Activated T-helper 17 cell treated with anti-CD3 and anti-CD28 coated beads, Interleukin-2, amount 50 U/mL, for 72 hours (primary cell): ENCODE data around the gene TAX1BP1. TPM values are rescaled to one million over a fixed set of nuclear protein-coding genes. Genes with fewer than 3 reads are reported as not detected.
A peak's percentile ranks its signal among the peaks of the same experiment; 100 is the strongest.

Experiments
- ATAC-seq: fragments of 150-1000 bp; cut with Tn5 transposase; replicated peaks from 2 replicates; pipeline ENCODE4 v1.10.0; 2021; ENCODE audit warnings: mild to moderate bottlenecking, moderate library complexity
- H3K27ac Mint-ChIP-seq: one replicate; pipeline ENCODE4 v1.8.0; 2022; ENCODE audit warnings: mixed read lengths
- H3K27me3 Mint-ChIP-seq: one replicate; pipeline ENCODE4 v1.8.0; 2022; ENCODE audit warnings: mixed read lengths
- H3K36me3 Mint-ChIP-seq: one replicate; pipeline ENCODE4 v1.8.0; 2022; ENCODE audit warnings: low read depth, mild to moderate bottlenecking, mixed read lengths
- H3K4me1 Mint-ChIP-seq: one replicate; pipeline ENCODE4 v1.8.0; 2022; ENCODE audit warnings: mixed read lengths
- H3K4me3 Mint-ChIP-seq: one replicate; pipeline ENCODE4 v1.8.0; 2022; ENCODE audit warnings: mild to moderate bottlenecking, mixed read lengths
- H3K9me3 Mint-ChIP-seq: one replicate; pipeline ENCODE4 v1.8.0; 2022; ENCODE audit warnings: mixed read lengths
- total RNA-seq, 2 donors: library from RNA; stranded (reverse); gene quantifications; one replicate each; pipeline ENCODE4 v1.2.3, GENCODE V29; 2022

The TAX1BP1 gene
- 100 to 1,000 TPM; 100 to 151 TPM for total RNA-seq

GRCh38 chr7:27739909-27740448, at the start of gene TAX1BP1:
TAX1BP1 (plus strand) TSS chr7:27740162; CDS start chr7:27748525, 8,363 bp downstream.
- peak within 1 kb of the TSS; percentile 90 for H3K4me3 Mint-ChIP-seq
- H3K9me3 Mint-ChIP-seq: no peaks in the 10 kb centered on the region
- peak within 1 kb of the TSS; percentile 99 for H3K27ac Mint-ChIP-seq
- peaks cover 39% of the 10 kb centered on the region for H3K36me3 Mint-ChIP-seq
- peak; percentile 92 for ATAC-seq
- no peaks in the 10 kb centered on the region for H3K27me3 Mint-ChIP-seq
- H3K4me1 Mint-ChIP-seq: peaks cover 14% of the 10 kb centered on the region

- H3K36me3 Mint-ChIP-seq: no peaks in the 10 kb centered on the region
Observed at GRCh38 chr7:27690649-27691048, 49.3 kb upstream of the TAX1BP1 start.

GRCh38 chr7:27693794-27694193, 46.2 kb upstream of the TAX1BP1 start:
- Mint-ChIP-seq H3K4me3 (no peak overlapping the region), H3K4me1 (no peaks in the 10 kb centered on the region), H3K27me3 (peaks cover 17% of the 10 kb centered on the region), H3K9me3 (no peaks in the 10 kb centered on the region), H3K27ac (no peak overlapping the region), H3K36me3 (no peaks in the 10 kb centered on the region)
- ATAC-seq: no peak

More at GRCh38 chr7:27690649-27691048, 49.3 kb upstream of the TAX1BP1 start:
- no peaks in the 10 kb centered on the region for H3K9me3 Mint-ChIP-seq
- no peak overlapping the region for H3K27ac Mint-ChIP-seq
- no peaks in the 10 kb centered on the region for H3K4me1 Mint-ChIP-seq
- H3K4me3 Mint-ChIP-seq: no peak overlapping the region
- no peak for ATAC-seq
- H3K27me3 Mint-ChIP-seq: peaks cover 23% of the 10 kb centered on the region

GRCh38 chr7:27695096-27695495, 44.9 kb upstream of the TAX1BP1 start:
- ATAC-seq: no peak
- no peak overlapping the region for H3K4me3 Mint-ChIP-seq
- H3K27ac Mint-ChIP-seq: peak overlapping the region; percentile 16
- H3K4me1 Mint-ChIP-seq: no peaks in the 10 kb centered on the region
- peaks cover 13% of the 10 kb centered on the region for H3K27me3 Mint-ChIP-seq
- no peaks in the 10 kb centered on the region for H3K36me3 Mint-ChIP-seq
- no peaks in the 10 kb centered on the region for H3K9me3 Mint-ChIP-seq

GRCh38 chr7:27697861-27698430, 42.0 kb upstream of the TAX1BP1 start:
- no peaks in the 10 kb centered on the region for H3K4me1 Mint-ChIP-seq
- ATAC-seq: peak; percentile 95
- H3K27me3 Mint-ChIP-seq: peaks cover 18% of the 10 kb centered on the region
- peak overlapping the region; percentile 1 for H3K4me3 Mint-ChIP-seq
- H3K27ac Mint-ChIP-seq: peak overlapping the region; percentile 8
- H3K9me3 Mint-ChIP-seq: no peaks in the 10 kb centered on the region
- no peaks in the 10 kb centered on the region for H3K36me3 Mint-ChIP-seq

GRCh38 chr7:27699751-27700150, 40.2 kb upstream of the TAX1BP1 start:
- Mint-ChIP-seq H3K9me3 (no peaks in the 10 kb centered on the region), H3K27me3 (peaks cover 21% of the 10 kb centered on the region), H3K36me3 (no peaks in the 10 kb centered on the region), H3K27ac (no peak overlapping the region), H3K4me3 (no peak overlapping the region), H3K4me1 (no peaks in the 10 kb centered on the region)
- no peak for ATAC-seq

- H3K9me3 Mint-ChIP-seq: no peaks in the 10 kb centered on the region
- no peaks in the 10 kb centered on the region for H3K4me1 Mint-ChIP-seq
- ATAC-seq: no peak
- no peaks in the 10 kb centered on the region for H3K36me3 Mint-ChIP-seq
- H3K27me3 Mint-ChIP-seq: peaks cover 14% of the 10 kb centered on the region
- no peak overlapping the region for H3K27ac Mint-ChIP-seq
- no peak overlapping the region for H3K4me3 Mint-ChIP-seq
Observed at GRCh38 chr7:27700501-27700900, 39.5 kb upstream of the TAX1BP1 start.

- no peaks in the 10 kb centered on the region for H3K4me1 Mint-ChIP-seq
- H3K36me3 Mint-ChIP-seq: no peaks in the 10 kb centered on the region
- H3K4me3 Mint-ChIP-seq: no peak overlapping the region
- no peak for ATAC-seq
- H3K9me3 Mint-ChIP-seq: no peaks in the 10 kb centered on the region
- no peak overlapping the region for H3K27ac Mint-ChIP-seq
- peaks cover 14% of the 10 kb centered on the region for H3K27me3 Mint-ChIP-seq
Observed at GRCh38 chr7:27703181-27703580, 36.8 kb upstream of the TAX1BP1 start.

- Mint-ChIP-seq H3K9me3 (no peaks in the 10 kb centered on the region), H3K4me1 (no peaks in the 10 kb centered on the region), H3K36me3 (no peaks in the 10 kb centered on the region), H3K27me3 (peaks cover 14% of the 10 kb centered on the region), H3K4me3 (no peak overlapping the region), H3K27ac (no peak overlapping the region)
- ATAC-seq: no peak
Observed at GRCh38 chr7:27704422-27705199, 35.4 kb upstream of the TAX1BP1 start.

- no peak for ATAC-seq
- Mint-ChIP-seq H3K27me3 (peaks cover 14% of the 10 kb centered on the region), H3K9me3 (no peaks in the 10 kb centered on the region)
Observed at GRCh38 chr7:27705200-27705594, 34.8 kb upstream of the TAX1BP1 start.

GRCh38 chr7:27708485-27708884, 31.5 kb upstream of the TAX1BP1 start:
- peaks cover 6% of the 10 kb centered on the region for H3K27me3 Mint-ChIP-seq
- no peak for ATAC-seq

More at GRCh38 chr7:27705200-27705594, 34.8 kb upstream of the TAX1BP1 start:
- Mint-ChIP-seq H3K4me3 (no peak overlapping the region), H3K27ac (no peak overlapping the region), H3K36me3 (no peaks in the 10 kb centered on the region), H3K4me1 (no peaks in the 10 kb centered on the region)

GRCh38 chr7:27709137-27710075, 30.6 kb upstream of the TAX1BP1 start:
- no peaks in the 10 kb centered on the region for H3K4me1 Mint-ChIP-seq
- peaks cover 10% of the 10 kb centered on the region for H3K27me3 Mint-ChIP-seq
- no peaks in the 10 kb centered on the region for H3K9me3 Mint-ChIP-seq
- H3K4me3 Mint-ChIP-seq: no peak overlapping the region
- H3K36me3 Mint-ChIP-seq: no peaks in the 10 kb centered on the region
- ATAC-seq: peak; percentile 70
- peak overlapping the region; percentile 4 for H3K27ac Mint-ChIP-seq

More at GRCh38 chr7:27708485-27708884, 31.5 kb upstream of the TAX1BP1 start:
- H3K4me1 Mint-ChIP-seq: no peaks in the 10 kb centered on the region
- H3K36me3 Mint-ChIP-seq: no peaks in the 10 kb centered on the region
- H3K4me3 Mint-ChIP-seq: no peak overlapping the region
- no peak overlapping the region for H3K27ac Mint-ChIP-seq
- no peaks in the 10 kb centered on the region for H3K9me3 Mint-ChIP-seq

GRCh38 chr7:27712217-27712616, 27.7 kb upstream of the TAX1BP1 start:
- no peaks in the 10 kb centered on the region for H3K36me3 Mint-ChIP-seq

GRCh38 chr7:27714831-27715444, 25.0 kb upstream of the TAX1BP1 start:
- no peak for ATAC-seq
- Mint-ChIP-seq H3K4me1 (no peaks in the 10 kb centered on the region), H3K4me3 (no peak overlapping the region), H3K27ac (no peak overlapping the region), H3K9me3 (no peaks in the 10 kb centered on the region), H3K27me3 (peaks cover 13% of the 10 kb centered on the region), H3K36me3 (no peaks in the 10 kb centered on the region)

More at GRCh38 chr7:27712217-27712616, 27.7 kb upstream of the TAX1BP1 start:
- peaks cover 13% of the 10 kb centered on the region for H3K27me3 Mint-ChIP-seq
- no peaks in the 10 kb centered on the region for H3K4me1 Mint-ChIP-seq
- no peak overlapping the region for H3K4me3 Mint-ChIP-seq
- H3K9me3 Mint-ChIP-seq: no peaks in the 10 kb centered on the region
- H3K27ac Mint-ChIP-seq: no peak overlapping the region
- ATAC-seq: no peak
